Stimulated activated CD4-positive, alpha-beta T cell treated with anti-CD3 and anti-CD28 coated beads, TNF-alpha, amount 100 ng/mL, for 24 hours (primary cell): ENCODE results near the gene ASB1.

ENCODE experiments used
- DNase-seq, 3 experiments: peaks; one replicate each; pipeline ENCODE4 v3.0.0-alpha.2; 2020; ENCODE audit warnings: low read depth in 3 of 3

ASB1 gene, protein sequence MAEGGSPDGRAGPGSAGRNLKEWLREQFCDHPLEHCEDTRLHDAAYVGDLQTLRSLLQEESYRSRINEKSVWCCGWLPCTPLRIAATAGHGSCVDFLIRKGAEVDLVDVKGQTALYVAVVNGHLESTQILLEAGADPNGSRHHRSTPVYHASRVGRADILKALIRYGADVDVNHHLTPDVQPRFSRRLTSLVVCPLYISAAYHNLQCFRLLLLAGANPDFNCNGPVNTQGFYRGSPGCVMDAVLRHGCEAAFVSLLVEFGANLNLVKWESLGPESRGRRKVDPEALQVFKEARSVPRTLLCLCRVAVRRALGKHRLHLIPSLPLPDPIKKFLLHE

DNA sequence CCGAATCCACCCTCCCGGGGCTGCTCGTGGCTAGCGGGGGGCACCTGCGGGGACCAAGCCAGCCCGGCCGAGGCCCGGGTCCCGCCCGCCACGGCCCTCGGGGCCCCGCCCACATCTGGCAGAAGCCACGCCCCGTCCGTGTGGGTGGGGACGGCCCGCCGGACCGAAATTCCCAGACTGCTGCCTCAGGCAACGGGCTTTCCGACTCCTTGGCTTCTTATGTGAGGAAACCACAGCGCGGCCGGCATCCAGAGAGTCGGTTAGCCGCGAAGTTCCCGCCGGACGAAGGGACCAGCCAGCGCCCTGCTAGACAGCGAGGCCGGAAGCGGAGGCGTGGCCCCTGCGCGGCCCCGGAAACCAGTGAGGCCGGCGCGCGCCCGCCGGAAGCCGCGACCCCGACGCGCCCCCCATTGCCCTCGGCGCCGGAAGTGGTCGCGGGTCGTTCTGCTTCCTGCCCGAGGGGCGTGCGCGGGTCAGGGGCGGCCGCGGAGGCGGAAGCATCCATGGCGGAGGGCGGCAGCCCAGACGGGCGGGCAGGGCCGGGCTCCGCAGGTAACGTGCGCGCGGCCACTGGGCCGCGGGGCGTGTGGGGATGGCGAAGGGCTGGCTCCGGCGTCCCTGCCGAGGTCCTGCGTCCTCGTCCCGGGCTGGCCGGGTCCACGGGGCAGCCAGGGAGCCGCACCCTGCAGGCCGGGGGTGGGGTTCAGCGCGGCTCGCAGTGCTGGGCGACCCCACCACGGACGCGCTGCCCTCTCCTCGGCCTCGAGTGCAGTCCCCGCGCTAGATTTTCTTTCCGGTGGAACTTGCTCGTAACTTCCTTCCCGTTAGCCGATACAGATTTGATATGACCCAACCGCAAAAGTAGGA lies at the start of gene ASB1:
ASB1 (plus strand) TSS at position 360 of the 867 bp plus-strand sequence; CDS start at position 504, 144 bp downstream.
- peak; percentile 50 to 76 (median 60) for DNase-seq

DNA sequence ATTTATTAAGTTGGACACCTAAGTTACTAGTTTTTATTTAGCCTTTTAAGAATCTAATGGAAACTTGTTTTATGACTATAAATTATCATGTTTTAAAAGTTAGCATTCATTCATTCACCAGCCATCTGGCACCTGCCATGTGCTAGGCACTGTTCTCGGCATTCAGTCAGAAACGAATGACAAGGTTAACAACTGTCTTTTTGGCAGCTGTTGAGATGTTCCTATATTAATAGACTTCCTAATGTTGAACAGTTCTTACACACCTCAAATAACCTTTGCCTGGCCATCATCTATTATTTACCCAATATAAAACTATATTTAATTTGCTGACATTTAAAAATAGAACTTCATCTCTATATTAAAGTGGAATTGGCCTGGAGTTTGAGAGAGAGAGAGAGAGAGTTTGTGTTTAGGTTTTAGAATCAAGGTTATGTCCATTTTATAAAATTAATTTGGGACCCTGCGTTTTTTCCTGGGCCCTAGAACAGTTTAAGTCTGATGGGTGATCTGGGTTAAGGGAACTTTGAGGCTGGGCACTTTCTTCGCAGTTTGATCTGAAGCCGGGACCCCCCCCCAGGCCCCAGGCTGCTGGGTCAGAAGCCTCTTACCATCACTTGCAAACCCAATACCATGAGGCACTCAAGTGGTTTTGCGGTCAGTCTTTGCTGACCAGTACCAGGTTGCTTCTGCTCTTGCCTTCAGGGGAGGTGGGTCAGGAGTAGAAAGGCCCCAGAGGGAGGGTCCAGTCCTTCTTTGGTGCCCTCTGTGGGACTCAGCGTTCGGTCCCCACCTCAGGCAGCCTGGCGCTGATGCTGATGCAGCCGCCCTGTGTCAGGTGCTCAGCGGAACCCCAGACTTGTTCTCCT lies 48.3 kb upstream of the ASB1 start:
- DNase-seq, result no peak

DNA sequence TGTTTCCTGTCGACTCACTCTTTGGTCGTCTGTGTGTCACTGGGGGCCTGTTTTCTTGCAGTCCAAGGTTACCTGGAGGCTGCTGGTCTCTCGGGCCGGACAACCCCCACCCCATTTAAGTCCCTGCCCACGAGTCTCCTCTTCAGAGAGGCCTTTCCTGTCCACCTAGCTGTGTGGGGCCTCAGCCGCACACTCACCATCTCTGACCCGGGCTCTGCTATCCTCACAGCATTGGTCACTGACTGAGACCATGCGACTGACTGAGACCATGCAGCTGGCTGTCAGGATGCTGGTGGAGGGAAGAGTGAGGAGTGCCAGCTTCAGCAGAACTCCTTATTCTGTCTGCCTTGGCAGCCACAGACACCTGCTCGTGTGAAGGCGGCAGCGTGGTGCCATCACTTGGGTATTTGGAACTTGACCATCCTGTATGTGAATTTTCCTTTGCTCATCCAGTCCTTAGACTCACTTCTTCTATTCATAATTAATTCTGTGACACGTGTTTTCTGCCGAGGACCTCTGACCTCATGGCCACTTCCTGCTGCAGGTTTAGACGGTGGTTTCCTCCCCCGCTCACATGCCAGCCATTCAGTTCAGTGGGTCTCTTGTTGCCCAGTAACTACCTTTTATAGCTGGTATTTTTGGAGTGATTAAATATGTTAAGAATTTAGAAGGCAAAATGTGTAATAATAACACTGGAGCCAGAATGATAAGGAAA lies 47.5 kb upstream of the ASB1 start:
- DNase-seq, result peak in 1 of 3 experiments; percentile 20

DNA sequence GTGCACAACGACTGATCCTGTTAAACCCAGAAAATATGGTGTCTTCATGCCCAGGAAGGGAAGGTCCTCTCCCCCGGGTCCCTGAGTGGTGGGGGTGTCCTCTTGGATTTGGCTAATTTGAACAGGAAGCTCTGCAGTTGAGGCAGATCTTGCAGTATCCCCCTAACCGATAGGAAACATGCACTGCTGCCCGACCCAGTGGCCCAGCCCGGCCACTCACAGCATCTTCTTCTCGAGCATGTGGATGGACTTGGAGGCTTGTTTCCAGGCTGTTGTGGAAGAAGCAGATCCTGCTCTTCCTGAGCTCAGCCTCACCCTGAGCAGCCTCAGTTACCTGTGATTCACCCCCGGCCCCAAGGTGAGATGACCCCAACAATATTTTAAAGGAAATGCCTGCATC lies 46.4 kb upstream of the ASB1 start:
- DNase-seq, result no peak

DNA sequence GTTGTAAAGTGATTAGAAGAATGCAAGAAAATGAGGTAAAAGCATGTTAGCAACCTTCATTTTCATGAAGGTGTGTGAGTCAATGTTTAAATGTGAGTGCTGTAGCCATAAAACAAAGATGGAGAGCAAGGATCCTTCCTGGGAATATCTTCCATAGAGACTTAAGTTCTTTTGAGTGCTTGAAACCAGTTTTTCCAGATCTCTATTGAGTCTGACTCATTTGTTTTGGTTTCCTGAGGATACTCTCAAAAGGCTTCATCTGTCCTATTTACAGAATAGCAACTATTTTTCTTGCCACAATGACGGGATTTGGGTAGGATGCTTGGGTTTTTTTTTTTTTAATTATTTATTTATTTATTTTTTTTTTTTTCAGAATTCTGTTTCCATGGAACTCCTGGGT lies 45.9 kb upstream of the ASB1 start:
- no peak for DNase-seq

DNA sequence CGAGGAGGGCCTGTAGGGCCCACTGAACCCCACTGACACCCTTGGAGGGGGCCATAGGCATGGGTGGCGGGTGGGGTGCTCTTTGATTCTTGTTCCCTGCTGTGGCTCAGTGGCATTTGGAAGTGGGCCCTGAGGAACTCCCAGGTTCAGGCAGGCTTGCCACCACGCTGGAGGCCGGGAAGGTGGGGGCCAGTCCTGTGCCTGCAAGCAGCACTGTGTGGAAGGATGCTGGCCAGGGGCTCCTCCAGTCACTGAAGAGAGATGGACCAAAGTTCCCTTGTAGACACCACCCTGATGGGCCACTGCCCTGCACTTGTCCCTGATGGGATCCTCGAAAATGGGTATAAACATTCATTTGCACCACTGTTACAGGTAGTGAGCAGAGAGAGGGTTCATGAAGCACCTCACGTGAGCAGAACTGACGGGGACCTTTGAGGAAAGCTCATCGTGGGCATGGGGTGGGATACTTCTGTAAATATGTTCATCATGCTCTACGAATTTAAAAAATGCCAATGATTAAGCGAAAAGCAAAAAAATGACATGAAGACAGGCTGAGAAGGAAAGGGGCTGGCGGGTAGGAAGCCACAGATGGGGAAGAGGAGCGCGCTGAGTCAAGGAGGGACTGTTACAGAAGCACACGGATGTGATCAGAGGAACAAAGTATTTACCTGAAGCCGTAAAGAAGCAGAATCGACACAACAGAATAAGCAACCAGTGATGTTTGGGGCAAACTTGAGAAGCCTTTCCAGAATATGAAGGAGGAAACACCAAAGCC lies 45.2 kb upstream of the ASB1 start:
- DNase-seq, result no peak

DNA sequence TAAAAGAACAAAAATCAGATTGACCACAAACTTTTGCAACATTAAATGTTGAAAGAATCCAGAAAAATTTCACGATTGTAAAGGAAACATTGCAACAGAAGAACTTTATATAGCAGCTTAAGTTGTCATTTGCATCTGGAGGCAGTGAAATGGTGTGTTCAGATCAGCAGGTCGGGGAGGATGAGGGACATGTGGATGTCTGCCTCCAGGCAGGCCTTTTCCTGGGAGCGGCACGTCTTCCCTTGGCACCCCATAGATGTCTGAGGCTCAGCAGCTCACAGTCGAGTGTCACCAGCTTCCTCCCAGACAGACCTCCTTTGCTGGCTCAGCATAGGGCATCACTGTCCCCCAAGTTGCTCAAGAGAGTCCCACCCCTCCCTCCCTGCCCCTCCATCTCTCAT lies 44.3 kb upstream of the ASB1 start:
- DNase-seq, result no peak

DNA sequence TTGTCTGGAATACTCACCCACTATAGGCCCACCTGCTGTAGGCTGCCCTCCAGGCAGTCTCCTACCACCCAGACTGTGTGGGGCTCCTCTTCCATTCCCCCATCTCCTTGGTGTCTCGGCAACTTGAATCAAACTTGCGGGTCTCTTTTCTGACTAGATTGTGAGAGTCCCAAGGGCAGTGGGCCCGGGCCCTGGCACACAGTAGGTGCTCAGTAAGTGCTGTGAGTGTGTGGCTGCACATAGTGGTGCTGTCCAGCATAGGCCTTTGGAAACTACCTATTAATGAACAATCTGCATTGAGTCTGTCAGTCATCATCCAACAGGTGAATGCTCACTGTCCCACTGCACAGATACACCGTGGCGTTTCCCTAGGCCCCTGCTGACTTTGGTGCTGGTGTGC lies 43.6 kb upstream of the ASB1 start:
- no peak for DNase-seq

DNA sequence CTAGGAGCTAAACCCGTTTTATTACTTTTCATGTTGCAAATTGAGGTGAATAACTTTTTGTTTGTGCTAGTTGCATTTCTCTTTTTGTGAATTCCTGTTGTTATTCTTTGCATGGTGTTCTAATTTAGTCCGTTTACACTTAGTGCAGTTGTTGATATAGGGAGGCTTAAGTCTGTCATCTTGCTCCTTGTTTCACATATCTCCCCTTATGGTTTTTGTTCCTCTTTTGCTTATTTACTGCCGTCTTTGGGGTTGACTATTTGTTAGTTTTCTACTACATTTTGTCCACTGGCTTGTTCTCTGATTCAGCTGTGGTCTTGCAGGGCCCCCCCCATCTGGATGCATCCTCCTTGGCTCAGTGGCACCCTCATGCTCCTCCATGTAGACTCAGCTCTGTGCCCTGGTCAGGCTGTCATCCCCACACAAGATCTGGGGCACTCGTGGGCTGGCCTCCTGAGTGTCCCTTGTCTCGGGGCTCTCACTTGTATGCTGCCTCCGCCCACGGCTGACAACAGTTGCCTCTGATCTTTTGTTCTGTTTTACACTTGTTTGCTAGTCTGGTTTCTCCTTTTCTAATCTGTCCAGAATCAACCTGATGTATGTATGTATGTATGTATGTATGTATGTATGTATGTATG lies 42.9 kb upstream of the ASB1 start:
- no peak for DNase-seq

DNA sequence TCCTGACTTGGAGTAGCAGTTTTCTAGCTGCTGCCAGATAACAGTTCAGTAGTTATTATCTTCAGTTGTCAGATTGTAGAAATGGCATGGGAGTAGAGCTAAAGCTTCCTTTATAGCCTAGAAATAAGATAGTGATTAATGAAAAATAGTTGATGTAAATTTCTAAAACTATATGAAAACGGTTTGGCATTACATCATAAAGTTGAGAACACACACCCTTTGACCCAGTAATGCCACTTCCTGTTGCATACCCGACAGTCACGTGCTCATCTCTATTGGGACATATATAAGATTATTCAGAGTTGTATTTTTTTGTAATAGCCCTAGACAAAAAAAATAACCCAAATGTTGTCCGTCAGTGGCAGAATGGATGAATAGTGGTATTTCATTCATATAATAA lies 39.4 kb upstream of the ASB1 start:
- DNase-seq, result no peak

DNA sequence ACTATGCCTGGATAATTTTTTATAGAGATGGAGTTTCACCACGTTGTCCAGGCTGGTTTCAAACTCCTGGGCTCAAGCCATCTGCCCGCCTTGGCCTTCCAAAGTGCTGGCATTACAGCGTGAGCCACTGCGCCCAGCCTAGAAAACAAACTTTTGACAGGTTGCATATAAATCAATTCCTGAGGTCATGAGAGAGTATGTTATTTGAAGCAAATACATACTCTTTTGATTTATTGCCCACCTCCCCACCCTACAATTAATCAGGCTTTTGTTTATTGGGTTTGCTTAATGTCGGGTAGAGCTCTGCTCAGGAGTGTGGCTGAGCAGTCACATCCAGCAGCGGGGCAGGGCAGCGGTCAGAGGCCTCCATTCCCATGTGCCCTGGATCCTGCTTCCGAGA lies 37.9 kb upstream of the ASB1 start:
- DNase-seq, result no peak

DNA sequence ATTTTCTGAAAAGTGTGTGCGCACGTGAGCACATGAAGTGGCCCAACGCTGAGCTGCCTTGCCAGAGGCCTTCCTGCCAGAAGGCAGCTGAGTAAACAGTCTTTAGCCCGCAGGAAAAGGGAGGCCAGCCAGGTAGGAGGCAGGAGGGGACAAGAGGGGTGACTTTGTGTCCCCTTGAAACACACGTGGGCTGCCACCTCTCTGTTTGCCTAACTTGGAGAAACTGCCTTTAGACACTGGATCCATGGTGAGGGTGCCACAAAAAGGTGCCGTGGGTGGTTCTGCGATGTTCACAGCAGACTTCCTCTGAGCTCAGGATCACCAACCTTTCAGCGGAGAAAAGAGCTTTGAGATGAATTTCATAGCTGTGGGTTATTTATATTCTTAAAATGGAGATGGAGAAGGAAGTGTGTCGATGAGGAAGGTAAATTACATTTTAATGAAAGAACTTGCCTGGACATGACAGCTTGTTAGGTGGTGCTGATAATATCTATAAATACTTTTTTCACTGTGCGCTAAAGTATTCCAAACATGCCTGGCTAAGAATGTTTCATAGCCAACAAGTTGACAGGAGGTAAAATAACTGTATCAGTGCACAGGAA lies 36.6 kb upstream of the ASB1 start:
- no peak for DNase-seq

DNA sequence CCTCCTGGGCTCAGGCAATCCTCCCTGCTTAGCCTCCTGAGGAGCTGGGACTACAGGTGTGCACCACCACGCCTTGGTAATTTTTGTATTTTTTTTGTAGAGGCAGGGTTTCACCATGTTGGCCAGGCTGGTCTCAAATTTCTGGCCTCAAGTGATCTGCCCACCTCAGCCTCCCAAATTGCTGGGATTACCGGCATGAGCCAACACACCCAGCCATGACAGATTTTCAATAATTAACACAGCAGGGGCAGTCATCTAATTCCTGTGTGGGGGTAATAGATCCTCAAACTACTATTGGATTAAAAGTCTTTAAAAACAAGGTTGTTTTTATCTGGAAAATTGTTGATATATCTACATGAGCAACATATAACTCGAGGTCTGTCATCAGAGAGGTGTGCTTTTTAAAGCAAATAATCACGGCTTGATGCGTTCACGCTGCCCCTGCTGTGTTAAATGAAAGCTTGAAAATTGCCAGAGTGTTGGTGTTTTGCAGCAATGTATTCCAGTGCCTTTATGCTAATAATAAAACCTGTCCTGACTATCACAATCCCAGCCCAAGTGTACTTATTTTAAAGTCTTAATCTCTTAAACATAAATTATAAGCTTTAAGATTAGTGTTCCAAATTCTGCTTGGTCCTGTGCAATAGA lies 35.6 kb upstream of the ASB1 start:
- no peak for DNase-seq

DNA sequence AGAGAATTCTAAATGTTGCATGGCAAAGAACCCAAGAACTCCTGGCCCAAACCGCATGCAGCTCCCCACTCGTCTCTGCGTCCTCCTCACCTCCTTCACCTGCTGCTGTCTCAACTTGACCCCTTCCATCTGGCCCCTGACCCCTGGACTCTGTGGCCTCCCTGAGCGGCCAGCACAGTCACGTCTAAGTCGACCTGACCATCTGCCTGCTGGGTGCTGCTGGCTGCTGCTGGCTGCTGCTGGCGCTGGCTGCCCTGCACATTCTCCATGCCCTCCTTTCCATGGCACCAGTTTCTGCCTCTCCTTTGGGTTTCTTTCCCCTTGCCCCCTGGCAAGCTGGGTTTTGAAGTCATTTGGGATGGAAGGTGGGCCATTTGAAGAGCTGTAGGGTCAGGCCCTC lies 30.1 kb upstream of the ASB1 start:
- DNase-seq, result no peak

DNA sequence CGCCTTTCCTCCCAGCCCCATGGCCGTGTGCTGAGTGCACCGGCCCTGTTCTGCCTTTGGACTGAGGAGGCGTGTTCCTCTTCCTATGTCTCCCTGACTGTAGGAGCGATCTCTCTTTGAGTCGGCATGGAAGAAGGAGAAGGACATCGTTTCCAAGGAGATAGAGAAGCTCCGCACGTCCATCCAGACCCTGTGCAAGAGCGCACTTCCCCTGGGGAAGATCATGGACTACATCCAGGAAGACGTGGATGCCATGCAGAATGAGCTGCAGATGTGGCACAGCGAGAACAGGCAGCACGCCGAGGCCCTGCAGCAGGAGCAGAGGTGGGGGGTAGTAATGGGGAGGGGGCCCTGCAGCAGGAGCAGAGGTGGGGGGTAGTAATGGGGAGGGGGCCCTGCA lies 29.4 kb upstream of the ASB1 start:
- no peak for DNase-seq

DNA sequence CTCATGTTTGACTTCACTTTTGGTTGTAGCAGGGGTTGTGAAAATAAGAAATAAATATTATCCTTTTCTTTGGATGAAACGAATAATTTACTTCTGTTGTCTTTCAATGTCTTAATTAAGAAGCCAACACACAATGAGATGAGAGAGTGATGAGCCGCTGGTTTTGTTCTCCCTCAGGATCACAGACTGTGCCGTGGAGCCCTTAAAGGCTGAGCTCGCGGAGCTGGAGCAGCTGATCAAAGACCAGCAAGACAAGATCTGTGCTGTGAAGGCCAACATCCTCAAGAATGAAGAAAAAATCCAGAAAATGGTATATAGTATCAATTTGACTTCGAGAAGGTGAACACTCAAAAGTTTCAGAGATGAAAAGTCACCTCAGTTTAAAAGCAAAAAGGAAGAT lies 28.1 kb upstream of the ASB1 start:
- DNase-seq, result no peak

DNA sequence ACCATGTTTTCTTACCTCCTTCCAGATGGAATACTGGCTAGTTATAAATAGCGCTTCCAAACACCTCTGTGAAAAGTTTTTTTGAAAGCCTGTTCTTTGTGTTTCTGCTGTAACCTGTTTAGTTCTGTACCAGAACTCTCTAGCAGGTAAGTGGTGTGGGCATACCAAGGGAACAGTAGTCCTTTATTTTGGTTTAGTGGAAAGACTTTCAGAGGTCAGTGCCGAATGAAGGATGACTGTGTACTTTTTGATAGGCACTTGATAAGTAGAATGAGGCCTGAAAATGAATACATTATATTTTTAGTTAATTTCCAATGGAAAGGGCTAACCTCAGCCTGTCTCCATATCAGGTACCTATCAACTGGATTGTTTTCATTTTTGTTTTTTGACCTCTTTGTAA lies 27.6 kb upstream of the ASB1 start:
- no peak for DNase-seq

DNA sequence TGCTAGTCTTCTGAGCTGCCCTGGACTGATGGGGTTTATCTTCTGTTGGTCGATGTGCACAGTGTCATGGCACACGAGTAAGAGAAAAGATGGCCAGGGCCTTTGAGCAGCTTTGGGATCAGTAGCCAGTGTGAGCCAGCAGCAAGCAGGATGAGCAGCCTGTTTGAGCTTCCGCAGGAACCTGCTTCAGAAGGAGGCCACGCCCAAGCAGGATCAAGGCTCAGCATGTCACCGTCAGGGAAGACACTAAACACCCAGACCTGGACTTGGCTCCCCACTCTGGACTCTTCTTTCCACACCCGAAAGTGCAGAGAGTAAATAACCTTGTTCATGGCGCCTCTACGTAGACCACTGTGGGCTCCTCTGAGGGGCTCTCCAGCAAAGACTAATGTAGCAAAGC lies 25.2 kb upstream of the ASB1 start:
- no peak for DNase-seq

DNA sequence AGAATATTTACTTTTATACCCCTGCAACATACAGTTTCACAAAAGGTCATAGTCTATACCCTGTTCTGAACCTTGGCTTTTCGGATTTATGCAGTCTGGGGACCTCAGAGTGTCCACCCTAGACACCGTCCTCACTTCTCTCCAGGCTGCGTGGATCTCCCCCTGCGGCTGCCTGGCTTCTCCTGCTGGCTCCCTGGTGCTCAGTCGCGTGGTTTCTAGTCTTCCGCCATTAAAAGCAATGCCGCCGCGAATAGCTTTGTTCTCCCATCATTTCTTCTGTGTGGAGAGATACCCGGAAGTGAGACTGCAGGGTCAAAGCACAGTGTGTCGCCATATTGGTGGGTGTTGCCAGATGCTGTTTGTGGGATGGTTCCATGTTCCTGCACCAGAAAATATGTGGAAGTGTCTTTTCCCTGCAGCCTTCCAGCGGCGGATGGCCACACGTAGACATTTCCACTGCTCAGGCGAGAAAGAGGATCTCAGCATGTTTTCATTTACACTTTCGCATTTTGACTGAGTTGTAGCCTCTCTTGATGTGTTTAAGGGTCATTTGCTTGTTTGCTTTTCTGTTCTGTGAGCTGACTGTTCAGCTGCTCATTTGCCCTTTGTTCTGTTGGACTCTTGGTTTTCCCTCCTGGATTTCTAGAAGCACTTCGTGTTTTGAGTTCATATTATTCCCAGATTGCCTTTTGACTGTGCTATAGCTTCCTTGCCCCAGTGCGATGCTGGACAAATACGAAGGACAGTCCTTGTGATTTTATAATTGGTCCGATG lies 22.9 kb upstream of the ASB1 start:
- DNase-seq, result no peak
